Upper lobe of left lung (tissue), 4 donors: ENCODE data around the gene ST6GALNAC3.

Experiments used
- CTCF ChIP-seq, 6 experiments: fragments of 450-650 bp in 4 of 6; fragments of 200-600 bp in 2 of 6; sonication (generic) in 2 of 6; IDR thresholded peaks; one replicate each; pipeline ENCODE4 v1.5.1; 2016 to 2019; ENCODE audit warnings: antibody characterized with exemption in 6 of 6
- POLR2A ChIP-seq, 4 donors: fragments of 450-650 bp; IDR thresholded peaks; one replicate each; pipeline ENCODE4 v1.5.1; 2016 to 2017; ENCODE audit warnings: antibody characterized with exemption in 4 of 4, mild to moderate bottlenecking in 2 of 4

- TF ChIP-seq CTCF (IDR thresholded peaks at IDR 0.05) (no peak), POLR2A (IDR thresholded peaks at IDR 0.05) (no peak)
These were observed 537.4 kb downstream of the ST6GALNAC3 start for GRCh38 chr1:76611770-76612445.
